ENCODE data around the gene KBTBD4.

Gene KBTBD4

GRCh38 chr11:47578524-47579494, at the start of gene KBTBD4, which contains the start of gene NDUFS3:
KBTBD4 (minus strand) TSS chr11:47578970; CDS start chr11:47578951, 19 bp downstream.
NDUFS3 (plus strand) TSS chr11:47579074; CDS start chr11:47579092, 18 bp downstream.
- peak; percentile 98 for DNase-seq

- no peak for DNase-seq
These were observed 49.3 kb upstream of the KBTBD4 start for GRCh38 chr11:47628026-47628425.

GRCh38 chr11:47626234-47626633, 47.5 kb upstream of the KBTBD4 start:
- DNase-seq, result no peak

- no peak for DNase-seq
These were observed 42.1 kb upstream of the KBTBD4 start for GRCh38 chr11:47620836-47621378.

DNA sequence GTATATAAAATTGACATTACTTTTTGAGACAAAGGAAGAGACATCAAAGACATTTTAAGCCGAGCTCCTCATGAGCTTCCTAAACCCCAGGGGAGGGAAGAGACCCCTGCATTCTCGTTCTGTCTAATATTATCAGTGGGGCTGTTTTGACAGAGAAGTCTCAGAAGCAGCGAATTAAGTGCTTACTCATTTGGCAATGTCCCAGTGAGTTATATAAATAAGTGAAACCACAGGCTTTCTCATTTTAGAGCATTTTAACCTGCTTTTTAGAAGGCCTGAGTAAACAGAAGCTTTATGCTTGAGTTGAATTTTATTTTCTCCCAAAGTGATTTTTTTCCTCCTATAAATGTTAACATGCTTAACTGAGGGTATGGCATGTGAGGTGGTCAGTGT, 38.6 kb upstream of the KBTBD4 start:
- DNase-seq, result no peak

GRCh38 chr11:47616726-47617416, 38.1 kb upstream of the KBTBD4 start:
- DNase-seq, result peak; percentile 75

GRCh38 chr11:47615249-47615648, 36.5 kb upstream of the KBTBD4 start:
- DNase-seq, result no peak

DNA sequence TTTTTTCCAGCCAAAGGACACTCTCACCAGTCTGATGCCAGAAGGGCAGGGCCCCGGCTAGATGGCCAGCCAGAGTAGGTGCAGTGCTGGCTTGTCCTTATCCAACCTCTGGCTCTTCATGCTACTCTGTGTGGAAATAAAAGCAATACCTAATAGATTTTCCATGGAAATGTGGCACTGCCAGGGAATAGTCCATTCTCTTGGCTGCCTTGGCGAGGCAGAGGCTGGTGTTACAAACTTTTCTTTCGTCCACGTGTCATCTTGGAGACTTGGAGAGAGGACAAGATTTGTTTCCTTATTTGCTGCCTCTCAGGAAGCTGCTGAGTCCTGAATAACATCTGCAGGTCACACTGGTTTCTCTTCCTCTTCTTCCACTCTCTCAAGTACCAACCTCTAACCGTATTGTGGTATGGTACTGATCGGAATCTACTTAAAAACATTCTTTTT, 32.6 kb upstream of the KBTBD4 start:
- DNase-seq, result no peak

DNA sequence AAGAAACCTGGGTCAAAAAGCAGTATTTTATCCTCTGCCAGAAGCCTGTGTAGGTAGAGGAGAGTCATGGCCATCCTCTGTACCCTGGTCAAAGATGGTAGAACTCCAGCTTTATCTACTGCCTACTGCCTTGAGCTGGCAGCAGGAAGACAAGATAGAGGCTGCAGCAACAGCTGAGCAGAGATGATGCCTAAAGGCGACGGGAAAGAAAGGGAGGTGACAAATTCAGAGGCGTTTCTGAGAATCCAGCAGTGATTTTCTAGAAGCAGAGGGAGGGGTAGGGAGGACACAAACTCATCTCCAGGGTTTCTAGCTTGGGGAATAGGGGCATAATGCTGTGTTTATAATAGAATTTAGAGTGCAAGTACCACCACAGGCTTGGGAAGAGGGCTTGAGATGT, 30.9 kb upstream of the KBTBD4 start:
- no peak for DNase-seq

GRCh38 chr11:47607380-47607779, 28.6 kb upstream of the KBTBD4 start:
- no peak for DNase-seq

DNA sequence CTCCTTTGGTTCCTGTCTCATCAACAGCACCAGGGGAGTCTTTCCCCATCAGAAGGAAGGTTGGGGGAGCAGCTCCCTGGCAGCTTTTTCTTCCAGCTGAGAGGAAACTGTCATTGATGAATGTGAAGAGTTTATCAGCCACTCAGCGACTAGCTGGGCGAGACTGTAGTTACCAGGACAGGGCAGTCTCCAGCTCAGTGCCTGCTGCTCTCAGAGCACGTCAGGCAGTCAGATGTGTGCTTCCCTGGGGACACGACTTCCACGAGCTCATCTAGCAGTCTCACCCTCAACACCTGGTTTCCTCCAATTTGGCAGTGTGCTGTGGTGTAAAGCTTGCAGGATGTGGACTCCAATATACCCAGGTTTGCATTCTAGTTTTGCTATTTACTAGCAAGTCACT, 28.0 kb upstream of the KBTBD4 start:
- DNase-seq, result no peak

DNA sequence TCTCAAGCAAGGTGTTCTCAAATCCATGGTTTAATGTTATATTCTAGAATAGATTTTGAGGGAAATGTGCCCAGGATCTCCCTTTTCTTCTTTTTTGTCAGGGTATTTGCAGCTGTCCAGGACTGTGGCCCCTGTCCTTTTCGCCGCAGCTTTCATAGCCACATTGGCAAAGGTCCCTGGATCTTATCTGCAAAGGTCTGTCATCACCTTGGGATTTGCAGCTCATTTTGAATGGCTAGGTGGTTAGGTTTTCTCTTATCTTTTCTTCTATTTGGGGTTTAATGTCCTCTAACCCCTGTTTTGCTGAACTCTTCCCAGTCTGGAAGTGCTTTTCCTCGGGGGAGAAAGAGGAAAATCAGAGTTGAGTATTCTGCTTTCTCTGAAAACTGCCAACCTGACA, 27.2 kb upstream of the KBTBD4 start:
- no peak for DNase-seq

GRCh38 chr11:47603295-47603694, 24.5 kb upstream of the KBTBD4 start:
- no peak for DNase-seq

DNA sequence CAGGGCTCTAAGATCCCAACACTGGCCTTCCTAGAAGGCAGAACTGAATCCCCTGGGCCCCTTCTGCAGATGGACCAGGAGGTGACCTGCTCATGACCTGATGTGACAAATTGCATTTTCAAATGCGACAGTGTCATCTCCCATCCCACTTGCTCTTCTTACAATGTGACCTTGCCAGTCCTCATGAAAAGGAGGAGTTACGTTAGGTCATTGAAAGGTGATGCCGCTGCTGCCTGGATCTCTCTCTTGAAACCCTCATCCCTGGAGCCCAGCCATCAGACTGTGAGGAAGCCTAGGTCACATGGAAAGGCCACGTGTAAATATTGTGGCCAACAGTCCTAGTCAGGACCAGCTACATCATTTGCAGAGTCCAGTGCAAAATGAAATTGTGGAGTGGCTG, 21.1 kb upstream of the KBTBD4 start:
- DNase-seq, result peak; percentile 37

GRCh38 chr11:47595967-47596366, 17.2 kb upstream of the KBTBD4 start:
- no peak for DNase-seq

GRCh38 chr11:47595029-47595428, 16.3 kb upstream of the KBTBD4 start:
- DNase-seq, result no peak

DNA sequence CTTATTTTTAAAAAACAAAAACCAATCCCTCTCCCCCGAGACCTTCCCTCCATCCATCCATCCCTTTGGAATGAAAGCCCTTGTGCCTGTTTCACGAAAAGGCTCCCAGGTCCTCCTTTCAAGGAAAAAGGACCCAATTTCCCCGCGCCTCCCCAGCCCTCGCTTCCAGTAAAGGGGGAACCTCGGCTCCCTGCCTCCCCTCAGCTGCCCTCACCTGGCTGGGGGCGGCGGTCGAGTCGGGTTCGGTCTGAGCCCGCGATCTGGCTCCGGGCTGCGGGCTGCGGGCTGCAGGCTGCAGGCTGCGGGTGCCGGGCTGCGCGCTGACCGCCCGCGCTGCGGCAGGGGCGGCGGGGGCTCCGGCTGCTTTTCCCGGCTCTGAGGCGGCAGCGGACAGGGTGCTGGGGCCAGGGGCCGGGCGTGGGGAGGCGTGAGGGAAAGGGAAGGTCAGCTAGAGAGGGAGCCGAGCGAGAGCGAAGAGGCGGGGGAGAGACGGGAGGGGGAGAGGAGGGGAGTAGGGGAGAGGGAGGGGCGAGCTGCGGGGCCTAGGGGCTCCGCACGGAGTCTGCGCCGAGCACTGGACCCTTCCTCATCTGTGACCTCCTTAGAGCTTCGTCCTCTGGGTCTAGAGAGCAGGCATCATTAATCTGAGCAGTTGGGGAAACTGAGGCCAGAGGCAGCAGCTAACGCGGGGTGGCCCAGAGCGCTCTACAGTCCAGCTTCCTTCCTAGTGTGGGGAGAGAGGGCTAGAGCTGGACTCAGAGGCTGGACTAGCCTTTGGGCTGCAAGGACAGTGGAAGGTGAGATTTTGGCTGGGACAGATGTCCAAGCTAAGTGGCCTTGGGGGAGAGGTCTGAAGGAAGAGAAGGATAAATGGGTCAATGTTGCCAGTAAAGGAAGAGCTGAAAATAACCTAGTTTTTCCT, 15.4 kb upstream of the KBTBD4 start, which contains the start of gene C1QTNF4:
Gene C1QTNF4, minus strand, starts transcription at position 478 of the 922 bp plus-strand sequence. CDS start 3,601 bp downstream, outside the sequence.
- peak; percentile 84 for DNase-seq

DNA sequence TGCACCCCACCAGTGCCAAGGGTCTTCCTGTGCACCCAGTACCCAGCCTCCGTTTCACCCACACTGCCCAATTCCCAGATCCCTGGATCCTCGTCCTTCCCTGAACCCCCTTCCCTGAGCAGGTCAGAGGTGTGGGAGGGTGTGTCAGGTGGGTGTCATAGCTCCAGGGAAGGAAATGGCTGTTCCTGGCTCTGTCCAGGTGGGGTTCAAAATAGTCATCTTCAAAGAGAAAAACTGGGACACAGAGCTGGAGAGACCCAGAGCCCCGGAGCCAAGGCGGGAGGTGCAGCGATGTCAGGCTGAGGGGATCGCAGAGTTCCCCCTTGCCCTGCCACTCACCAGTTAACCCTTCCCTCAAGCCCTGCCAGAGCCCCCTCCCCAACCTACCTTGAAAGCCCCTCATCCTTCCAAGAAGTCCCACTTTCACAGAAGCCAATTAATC, 14.7 kb upstream of the KBTBD4 start:
- no peak for DNase-seq

DNA sequence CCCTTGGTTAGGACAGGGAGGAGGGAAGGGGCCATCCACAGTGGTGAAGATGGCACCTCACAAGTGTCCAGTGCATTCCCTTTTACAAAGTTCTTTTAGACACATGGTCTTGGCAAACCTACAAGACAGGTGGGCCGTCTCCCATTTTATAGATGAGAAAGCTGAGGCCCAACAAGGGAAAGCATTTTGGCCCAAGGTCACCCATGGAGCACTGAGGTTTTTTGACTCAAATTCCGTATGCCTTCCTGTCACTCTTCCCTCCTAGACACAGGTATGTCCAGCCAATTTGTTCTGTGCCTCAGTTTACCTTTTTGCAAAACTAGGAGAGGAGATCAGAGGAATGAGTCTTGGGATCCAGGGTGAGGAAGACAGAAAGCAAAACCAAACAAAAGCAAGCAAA, 14.2 kb upstream of the KBTBD4 start:
- no peak for DNase-seq

DNA sequence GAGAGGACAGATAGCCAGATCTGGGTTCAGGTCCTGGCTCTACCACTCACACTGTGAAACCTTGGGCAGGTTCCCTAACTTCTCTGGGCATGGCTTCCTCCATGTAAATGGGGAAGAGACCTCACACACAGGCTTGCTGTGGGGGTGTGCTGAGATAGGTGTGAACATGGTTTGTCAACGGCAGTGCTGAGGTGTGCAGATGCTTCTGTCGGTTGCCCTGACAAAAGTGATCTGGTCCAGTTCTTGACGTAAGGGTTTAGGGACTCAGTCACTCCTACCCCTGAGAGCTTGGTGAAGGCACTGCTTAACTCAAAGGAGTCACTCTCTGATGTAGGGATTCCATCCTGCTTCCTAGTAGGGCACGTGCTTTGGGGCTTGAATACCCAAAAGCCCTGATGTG, 13.5 kb upstream of the KBTBD4 start:
- DNase-seq, result no peak

GRCh38 chr11:47591764-47592163, 13.0 kb upstream of the KBTBD4 start:
- no peak for DNase-seq

Measured in eye (tissue), 1 donor.